Activated naive CD8-positive, alpha-beta T cell treated with anti-CD3 and anti-CD28 coated beads for 36 hours (primary cell): ENCODE measurements around the gene APOC1. TPM values are rescaled to one million over a fixed set of nuclear protein-coding genes. Genes with fewer than 3 reads are reported as not detected.
"Not testable (repeated sequence)": the region's sequence is repeated elsewhere in the genome, so short reads cannot be mapped to it uniquely, and the experiment has no call there.

Experiments
- DNase-seq: peaks from one replicate; pipeline ENCODE4 v3.0.0; 2021
- H3K27ac Mint-ChIP-seq: one replicate; pipeline ENCODE4 v1.8.0; 2022; ENCODE audit warnings: mild to moderate bottlenecking, moderate library complexity, mixed read lengths
- H3K27me3 Mint-ChIP-seq: one replicate; pipeline ENCODE4 v1.8.0; 2022; ENCODE audit warnings: mild to moderate bottlenecking, mixed read lengths
- H3K36me3 Mint-ChIP-seq: one replicate; pipeline ENCODE4 v1.8.0; 2021; ENCODE audit warnings: mild to moderate bottlenecking, mixed read lengths
- H3K4me1 Mint-ChIP-seq: one replicate; pipeline ENCODE4 v1.8.0; 2021; ENCODE audit warnings: mixed read lengths
- H3K4me3 Mint-ChIP-seq: one replicate; pipeline ENCODE4 v1.8.0; 2022; ENCODE audit warnings: mild to moderate bottlenecking, moderate library complexity, mixed read lengths
- H3K9me3 Mint-ChIP-seq: one replicate; pipeline ENCODE4 v1.8.0; 2022; ENCODE audit warnings: mixed read lengths
- total RNA-seq, 2 experiments: library from RNA; stranded (reverse); gene quantifications; one replicate each; pipeline ENCODE4 v1.2.3, GENCODE V29; 2021

APOC1 gene
- total RNA-seq, 2 experiments from 2014 or later: 1.5 to 3.0 TPM

GRCh38 chr19:44900328-44901244, 13.8 kb upstream of the APOC1 start:
- Mint-ChIP-seq H3K36me3 (peaks cover 31% of the 10 kb centered on the region), H3K27me3 (peaks cover 9% of the 10 kb centered on the region), H3K9me3 (no peaks in the 10 kb centered on the region), H3K4me1 (peaks cover 7% of the 10 kb centered on the region), H3K27ac (no peak overlapping the region), H3K4me3 (no peak overlapping the region)
- no peak for DNase-seq

- H3K27me3 Mint-ChIP-seq: peaks cover 34% of the 10 kb centered on the region
- no peak overlapping the region for H3K4me3 Mint-ChIP-seq
- DNase-seq: no peak
- H3K9me3 Mint-ChIP-seq: no peaks in the 10 kb centered on the region
- peaks cover 12% of the 10 kb centered on the region for H3K4me1 Mint-ChIP-seq
- H3K36me3 Mint-ChIP-seq: peaks cover 18% of the 10 kb centered on the region
- no peak overlapping the region for H3K27ac Mint-ChIP-seq
Observed at GRCh38 chr19:44903216-44903601, 11.2 kb upstream of the APOC1 start.

- Mint-ChIP-seq H3K27ac (no peak overlapping the region), H3K4me3 (no peak overlapping the region), H3K4me1 (peaks cover 12% of the 10 kb centered on the region), H3K27me3 (peaks cover 36% of the 10 kb centered on the region), H3K36me3 (peaks cover 18% of the 10 kb centered on the region), H3K9me3 (no peaks in the 10 kb centered on the region)
- peak; percentile 76 for DNase-seq
Observed at GRCh38 chr19:44903602-44904425, 10.6 kb upstream of the APOC1 start.

- DNase-seq: no peak
- H3K4me3 Mint-ChIP-seq: no peak overlapping the region
Observed at GRCh38 chr19:44904426-44904994, 9.9 kb upstream of the APOC1 start.

GRCh38 chr19:44905437-44906160, 8.8 kb upstream of the APOC1 start, which contains the start of gene APOE:
APOE (plus strand) TSS chr19:44905796; CDS start chr19:44906625, 829 bp downstream.
- peaks cover 12% of the 10 kb centered on the region for H3K4me1 Mint-ChIP-seq
- peaks cover 46% of the 10 kb centered on the region for H3K27me3 Mint-ChIP-seq
- no peak for DNase-seq
- no peak within 1 kb of the TSS for H3K4me3 Mint-ChIP-seq
- peaks cover 14% of the 10 kb centered on the region for H3K36me3 Mint-ChIP-seq
- no peak within 1 kb of the TSS for H3K27ac Mint-ChIP-seq
- no peaks in the 10 kb centered on the region for H3K9me3 Mint-ChIP-seq

More at GRCh38 chr19:44904426-44904994, 9.9 kb upstream of the APOC1 start:
- Mint-ChIP-seq H3K27ac (no peak overlapping the region), H3K9me3 (no peaks in the 10 kb centered on the region), H3K4me1 (peaks cover 12% of the 10 kb centered on the region), H3K36me3 (peaks cover 18% of the 10 kb centered on the region), H3K27me3 (peaks cover 40% of the 10 kb centered on the region)

GRCh38 chr19:44907613-44908012, 6.8 kb upstream of the APOC1 start:
- peaks cover 65% of the 10 kb centered on the region for H3K27me3 Mint-ChIP-seq
- no peaks in the 10 kb centered on the region for H3K9me3 Mint-ChIP-seq
- H3K4me3 Mint-ChIP-seq: no peak overlapping the region
- H3K36me3 Mint-ChIP-seq: peaks cover 7% of the 10 kb centered on the region
- peaks cover 12% of the 10 kb centered on the region for H3K4me1 Mint-ChIP-seq
- DNase-seq: no peak
- no peak overlapping the region for H3K27ac Mint-ChIP-seq

- DNase-seq: no peak
Observed at GRCh38 chr19:44908074-44908835, 6.2 kb upstream of the APOC1 start.

GRCh38 chr19:44908836-44909261, 5.6 kb upstream of the APOC1 start:
- Mint-ChIP-seq H3K27me3 (peaks cover 78% of the 10 kb centered on the region), H3K36me3 (peaks cover under 1% of the 10 kb centered on the region), H3K27ac (no peak overlapping the region), H3K9me3 (no peaks in the 10 kb centered on the region), H3K4me1 (peaks cover 10% of the 10 kb centered on the region), H3K4me3 (no peak overlapping the region)
- no peak for DNase-seq

More at GRCh38 chr19:44908074-44908835, 6.2 kb upstream of the APOC1 start:
- no peak overlapping the region for H3K27ac Mint-ChIP-seq
- H3K4me1 Mint-ChIP-seq: peaks cover 10% of the 10 kb centered on the region
- H3K27me3 Mint-ChIP-seq: peaks cover 72% of the 10 kb centered on the region
- no peaks in the 10 kb centered on the region for H3K9me3 Mint-ChIP-seq
- H3K36me3 Mint-ChIP-seq: peaks cover 5% of the 10 kb centered on the region
- no peak overlapping the region for H3K4me3 Mint-ChIP-seq

GRCh38 chr19:44909775-44910174, 4.6 kb upstream of the APOC1 start:
- Mint-ChIP-seq H3K9me3 (no peaks in the 10 kb centered on the region), H3K4me3 (no peak overlapping the region), H3K4me1 (peaks cover 18% of the 10 kb centered on the region), H3K27me3 (peaks cover 86% of the 10 kb centered on the region), H3K27ac (no peak overlapping the region), H3K36me3 (no peaks in the 10 kb centered on the region)
- no peak for DNase-seq

GRCh38 chr19:44911896-44912295, 2.5 kb upstream of the APOC1 start:
- Mint-ChIP-seq H3K27me3 (peaks cover 67% of the 10 kb centered on the region), H3K4me1 (peaks cover 10% of the 10 kb centered on the region)
- H3K36me3 Mint-ChIP-seq, H3K27ac Mint-ChIP-seq, H3K4me3 Mint-ChIP-seq, H3K9me3 Mint-ChIP-seq, DNase-seq: not testable (repeated sequence)

- DNase-seq: no peak
- peaks cover 58% of the 10 kb centered on the region for H3K27me3 Mint-ChIP-seq
- H3K4me3 Mint-ChIP-seq: no peak overlapping the region
- H3K9me3 Mint-ChIP-seq: no peaks in the 10 kb centered on the region
- H3K36me3 Mint-ChIP-seq: no peaks in the 10 kb centered on the region
- H3K4me1 Mint-ChIP-seq: peaks cover 10% of the 10 kb centered on the region
- no peak overlapping the region for H3K27ac Mint-ChIP-seq
Observed at GRCh38 chr19:44912854-44913253, 1.6 kb upstream of the APOC1 start.

- peak overlapping the region; percentile 94 for H3K4me3 Mint-ChIP-seq
- not testable (repeated sequence) for H3K27ac Mint-ChIP-seq, H3K36me3 Mint-ChIP-seq, DNase-seq, H3K9me3 Mint-ChIP-seq
- peaks cover 53% of the 10 kb centered on the region for H3K27me3 Mint-ChIP-seq
- H3K4me1 Mint-ChIP-seq: peaks cover 10% of the 10 kb centered on the region
Observed at GRCh38 chr19:44913512-44914432, 636 bp upstream of the APOC1 start.

- Mint-ChIP-seq H3K4me1 (peaks cover 6% of the 10 kb centered on the region), H3K36me3 (no peaks in the 10 kb centered on the region), H3K9me3 (no peaks in the 10 kb centered on the region), H3K27ac (no peak overlapping the region), H3K27me3 (peaks cover 25% of the 10 kb centered on the region), H3K4me3 (no peak overlapping the region)
- DNase-seq: no peak
Observed at GRCh38 chr19:44924243-44924725, 9.9 kb downstream of the APOC1 start.
